HG03457 (cell line): Measurements from ENCODE around the gene RFX3.

Experiments
- ATAC-seq: cut with Tn5 transposase; IDR thresholded peaks from one replicate; pipeline ENCODE4 v1.9.1; 2021; ENCODE audit warnings: moderate number of reproducible peaks; ENCODE audit not compliant: unreplicated experiment

Gene RFX3

DNA sequence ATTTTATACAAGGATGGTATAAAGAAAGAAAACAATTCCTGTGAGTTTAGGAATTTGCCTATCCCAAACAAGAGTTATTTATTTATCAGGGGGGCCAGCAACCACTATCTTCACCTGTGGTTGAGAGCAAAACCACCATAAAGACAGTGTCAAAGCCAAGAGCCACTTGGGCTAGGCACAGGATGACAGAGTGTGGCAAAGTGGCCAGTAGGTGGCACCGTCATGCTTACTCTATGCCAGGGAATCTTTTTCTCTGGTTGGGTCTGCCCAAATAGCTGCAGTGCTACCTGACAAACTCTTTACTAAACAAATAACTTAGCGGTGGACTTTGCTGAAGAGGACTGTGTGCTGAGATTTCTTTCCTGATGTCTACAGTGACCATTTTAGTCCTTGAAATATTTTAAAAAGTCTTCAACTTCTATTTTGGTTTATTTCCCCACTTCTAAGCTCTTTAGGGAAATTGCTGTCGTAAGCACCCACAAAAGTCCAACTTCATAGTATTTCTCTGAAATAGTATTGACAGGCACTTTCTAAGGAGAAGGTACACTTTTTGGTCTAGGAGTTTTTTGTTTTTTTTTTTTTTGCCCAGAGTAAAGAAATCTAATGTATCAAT lies 285.0 kb downstream of the RFX3 start:
- peak; percentile 73 for ATAC-seq

DNA sequence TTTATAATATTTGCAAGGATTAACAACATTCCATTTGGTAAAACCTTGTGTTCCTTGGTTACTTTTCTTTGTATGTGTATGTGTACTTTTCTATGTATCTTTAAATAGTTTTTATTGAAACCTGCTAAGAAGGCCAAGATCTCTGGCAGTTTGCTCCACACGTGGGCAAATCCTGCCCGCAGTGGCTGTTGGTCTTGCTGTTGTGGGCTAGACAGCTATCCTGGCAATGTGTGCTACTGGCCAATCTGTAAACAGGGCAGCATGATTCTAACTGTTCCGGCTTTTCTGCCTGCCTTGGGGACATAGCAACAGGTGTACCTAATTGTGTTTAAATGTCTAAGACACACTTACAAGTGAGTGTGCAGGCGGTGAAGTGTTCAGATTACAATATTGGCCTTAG lies 286.6 kb downstream of the RFX3 start:
- no peak for ATAC-seq

DNA sequence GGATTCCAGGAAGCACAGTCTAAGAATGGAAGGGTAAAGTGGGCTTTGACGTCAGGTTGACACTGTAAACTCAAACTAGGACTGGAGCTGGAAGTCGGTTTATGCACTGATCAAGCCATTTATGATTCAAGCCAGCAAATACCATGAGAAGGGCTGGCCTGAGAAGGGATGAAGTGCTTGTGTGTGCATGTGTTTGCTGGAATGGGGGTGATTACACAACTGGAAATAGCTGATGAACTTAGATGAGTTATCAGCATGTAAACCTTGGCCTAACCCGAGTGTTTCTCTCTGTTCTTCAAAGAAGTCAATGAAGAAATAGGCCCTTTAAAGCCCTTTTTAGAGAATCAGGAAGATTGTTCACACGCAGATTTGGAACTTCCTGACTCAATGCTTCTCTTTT lies 287.6 kb downstream of the RFX3 start:
- no peak for ATAC-seq

DNA sequence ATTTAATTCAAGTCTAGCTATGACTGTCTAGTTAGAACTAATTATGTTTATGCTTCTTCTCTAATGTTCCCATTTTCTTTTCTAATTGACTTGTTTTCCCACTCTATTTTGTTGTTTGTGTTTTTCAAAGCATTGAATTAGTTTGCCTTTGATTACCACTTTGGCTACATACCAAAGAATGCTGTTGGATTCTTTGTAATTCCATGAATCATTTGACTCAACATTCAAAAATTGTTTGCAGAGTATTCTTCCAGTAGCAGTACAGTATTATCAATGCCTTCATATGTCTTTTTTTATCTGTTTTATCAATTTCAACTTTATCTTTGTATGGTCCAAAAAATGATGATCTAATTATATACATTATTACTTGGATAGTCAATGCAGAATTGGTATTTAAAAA lies 288.7 kb downstream of the RFX3 start:
- no peak for ATAC-seq

DNA sequence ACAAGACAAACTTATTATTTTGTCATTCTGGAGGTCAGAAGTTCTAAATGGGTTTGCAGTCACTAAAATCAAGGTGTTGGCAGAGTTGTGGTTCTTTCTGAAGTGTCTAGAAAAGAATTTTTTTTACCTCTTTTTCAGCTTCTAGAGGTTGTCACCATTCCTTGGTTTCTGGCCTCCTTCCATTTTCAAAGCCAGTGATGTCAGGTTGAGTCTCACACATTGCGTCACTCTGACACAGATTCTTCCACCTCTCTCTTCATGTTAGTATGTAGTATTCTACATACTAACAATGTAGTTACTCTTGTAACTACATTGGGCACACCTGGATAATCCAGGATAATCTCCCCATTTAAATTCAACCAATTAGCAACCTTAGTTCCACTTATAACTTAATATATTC lies 290.3 kb downstream of the RFX3 start:
- no peak for ATAC-seq

DNA sequence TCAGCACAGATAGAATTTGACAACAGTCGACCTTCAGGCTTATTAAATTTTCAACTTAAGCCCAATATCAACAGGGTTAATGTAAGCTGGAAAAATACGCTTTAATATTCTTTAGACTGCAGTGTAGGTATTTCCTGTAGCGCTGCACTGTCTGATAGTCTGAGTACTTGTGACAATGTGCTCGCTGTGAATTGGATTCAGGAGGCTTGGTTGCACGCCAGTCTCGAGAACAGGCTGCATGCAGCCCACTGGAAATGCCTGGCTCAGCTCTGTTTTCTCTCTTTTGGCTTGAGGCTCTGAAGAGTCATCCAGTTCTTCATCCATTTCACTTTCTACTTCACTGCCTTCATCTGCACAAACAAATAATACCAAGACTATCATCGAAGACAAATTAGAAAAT lies 300.9 kb downstream of the RFX3 start:
- no peak for ATAC-seq

DNA sequence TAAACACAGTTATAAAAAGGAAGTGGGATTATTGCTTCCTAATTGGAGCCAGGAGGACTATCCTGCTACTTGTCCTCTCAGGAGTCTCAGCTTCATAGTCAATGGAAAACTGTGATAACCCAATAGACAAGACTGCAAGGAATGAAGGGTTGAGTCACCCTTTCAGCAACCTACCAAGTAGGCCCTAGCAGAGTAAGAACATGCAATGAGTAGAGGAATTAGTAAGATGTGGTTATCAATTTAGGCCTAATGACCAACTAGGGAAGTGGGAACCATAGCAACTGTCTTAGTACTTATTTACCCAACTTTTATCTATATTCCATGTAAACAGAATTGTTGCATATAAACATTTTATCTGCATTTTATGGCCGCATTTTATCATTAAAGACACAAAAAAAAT lies 310.1 kb downstream of the RFX3 start:
- no peak for ATAC-seq

DNA sequence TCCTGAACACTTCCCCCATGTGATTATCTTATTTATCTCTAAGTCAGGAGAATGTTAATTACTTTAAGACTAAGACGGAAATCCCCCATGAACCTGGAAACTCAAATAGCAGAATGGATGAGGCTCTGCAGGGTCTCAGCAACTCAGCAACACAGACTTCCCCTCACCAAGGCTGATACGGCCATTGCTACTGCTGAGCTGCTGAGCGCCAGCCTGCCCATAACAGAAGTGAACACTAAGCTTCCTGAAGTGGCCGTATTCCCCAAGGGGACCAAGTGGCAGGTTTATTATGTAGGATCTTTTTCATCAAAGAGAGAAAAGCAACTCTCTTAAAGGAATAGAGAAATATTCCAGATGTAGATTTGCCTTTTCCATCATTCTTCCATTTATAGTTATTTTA lies 311.1 kb downstream of the RFX3 start:
- no peak for ATAC-seq

DNA sequence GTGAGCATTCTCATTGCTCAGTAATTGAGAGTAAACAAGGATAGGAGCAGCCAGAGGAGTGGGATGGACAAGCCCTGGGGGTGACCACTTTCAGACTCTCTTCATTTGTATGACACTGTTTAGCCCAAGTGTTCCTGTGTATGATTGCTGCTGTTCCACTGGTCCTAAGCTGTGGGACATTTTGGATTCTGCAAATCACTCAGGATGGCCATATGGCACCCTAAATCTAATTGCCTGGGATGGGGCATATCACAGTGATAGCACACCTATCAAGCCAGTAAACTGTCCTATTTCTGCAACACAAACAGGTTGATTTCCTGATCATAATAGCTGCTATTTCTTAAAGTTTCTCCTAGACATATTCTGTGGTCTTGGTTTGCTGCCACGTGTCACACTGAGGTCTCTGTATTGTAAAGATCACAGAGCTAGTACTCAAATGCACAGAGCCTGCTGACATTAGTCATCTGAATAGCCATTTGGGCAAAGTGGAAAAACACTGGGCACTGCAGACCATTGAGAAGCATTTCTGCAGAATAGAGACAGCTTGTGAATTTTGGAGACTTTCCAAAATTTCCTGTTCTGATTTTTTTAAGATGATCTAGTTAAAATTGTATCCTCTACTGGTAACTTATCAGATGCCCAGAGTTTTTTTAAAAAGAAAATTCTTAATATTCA lies 320.2 kb downstream of the RFX3 start:
- ATAC-seq, result no peak

DNA sequence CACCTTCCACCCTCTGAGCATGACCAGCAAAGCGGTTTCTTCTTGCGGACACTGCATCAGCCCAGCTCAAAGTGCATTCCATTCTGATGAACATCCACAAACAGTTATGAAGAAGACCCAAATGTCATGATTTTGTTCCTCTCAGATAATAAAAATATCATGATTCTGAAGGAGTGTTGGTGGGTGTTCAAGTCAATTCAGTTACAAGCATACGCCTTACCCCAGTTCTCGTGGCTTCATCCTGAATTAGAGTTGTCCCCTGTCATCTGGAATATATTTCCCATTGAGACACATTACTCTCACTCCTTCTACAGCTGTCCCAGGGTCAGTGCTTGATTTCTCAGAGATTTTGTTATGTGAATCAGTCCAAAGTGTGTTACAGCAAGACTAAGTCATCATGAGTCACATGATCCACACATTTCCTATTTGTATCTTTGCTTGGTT lies 325.4 kb downstream of the RFX3 start:
- ATAC-seq, result no peak

DNA sequence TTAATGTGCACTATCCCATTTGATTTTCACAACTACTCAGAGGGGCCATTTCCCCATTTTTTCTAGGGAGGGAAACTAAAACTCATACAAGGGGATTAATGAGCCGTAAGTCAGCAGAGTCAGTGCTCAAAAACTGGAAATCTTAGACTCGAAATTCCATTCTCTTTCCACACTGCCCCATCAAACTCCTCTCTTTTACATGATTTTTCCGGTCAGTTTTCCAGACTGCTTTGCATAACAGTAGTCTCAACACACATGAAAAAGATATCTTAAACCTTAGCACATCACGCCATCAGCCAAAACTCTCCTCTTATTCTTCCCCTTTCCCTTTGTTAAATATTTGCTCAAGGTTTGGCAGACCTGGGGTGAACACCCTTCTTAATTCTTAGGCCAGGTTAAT lies 332.0 kb downstream of the RFX3 start:
- ATAC-seq, result no peak

DNA sequence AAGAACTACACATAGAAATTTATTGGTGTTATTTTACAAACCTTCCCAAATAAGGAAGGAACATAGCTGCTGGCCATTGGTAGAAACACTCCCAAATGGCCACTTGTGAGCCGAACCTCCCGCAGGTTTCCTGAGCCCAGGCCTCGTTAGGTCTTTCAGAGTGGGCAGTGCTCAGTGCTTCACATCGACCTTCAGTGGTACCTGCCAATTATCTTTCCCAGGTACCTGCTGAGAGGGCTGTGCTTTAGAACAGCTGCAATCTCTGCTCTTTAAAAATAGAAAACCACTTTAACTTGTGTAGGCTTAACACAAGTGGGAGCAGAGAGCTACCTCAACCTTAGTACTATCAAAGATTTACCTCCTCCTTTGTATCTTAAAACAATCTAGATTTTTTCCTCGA lies 334.1 kb downstream of the RFX3 start:
- ATAC-seq, result no peak

DNA sequence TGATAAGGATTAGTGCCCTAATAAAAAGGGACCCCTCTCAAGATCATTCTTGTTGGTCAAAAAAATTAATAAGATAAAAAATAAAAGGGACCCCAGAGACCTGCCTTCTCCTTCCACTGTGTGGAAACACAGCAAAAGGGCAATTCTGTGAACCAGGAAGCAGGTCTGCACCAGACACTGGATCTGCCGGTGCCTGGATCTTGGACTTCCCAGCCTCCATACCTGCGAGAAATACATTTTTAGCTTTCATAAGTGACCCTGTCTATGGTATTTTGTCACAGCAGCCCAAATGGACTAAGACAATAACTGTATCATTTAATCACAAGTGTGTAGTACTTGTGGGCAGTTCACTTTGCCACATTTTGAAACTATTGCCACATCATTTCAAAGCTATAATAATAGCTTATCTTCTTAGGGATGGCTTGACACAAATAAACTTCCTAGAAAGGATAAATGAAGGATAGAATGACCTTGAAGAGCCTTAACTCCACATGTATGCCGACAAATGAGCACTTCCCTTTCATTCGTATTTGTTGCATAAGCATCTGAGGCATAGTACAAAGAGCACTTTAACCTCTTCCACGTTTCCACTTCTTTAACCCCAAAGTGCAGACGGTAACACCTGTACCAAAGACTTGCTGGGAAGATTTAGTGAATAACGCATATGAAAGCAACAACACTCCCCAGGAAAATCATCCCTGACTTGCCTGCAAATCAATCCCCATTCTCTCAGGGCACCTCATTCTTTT lies 336.5 kb downstream of the RFX3 start:
- no peak for ATAC-seq

DNA sequence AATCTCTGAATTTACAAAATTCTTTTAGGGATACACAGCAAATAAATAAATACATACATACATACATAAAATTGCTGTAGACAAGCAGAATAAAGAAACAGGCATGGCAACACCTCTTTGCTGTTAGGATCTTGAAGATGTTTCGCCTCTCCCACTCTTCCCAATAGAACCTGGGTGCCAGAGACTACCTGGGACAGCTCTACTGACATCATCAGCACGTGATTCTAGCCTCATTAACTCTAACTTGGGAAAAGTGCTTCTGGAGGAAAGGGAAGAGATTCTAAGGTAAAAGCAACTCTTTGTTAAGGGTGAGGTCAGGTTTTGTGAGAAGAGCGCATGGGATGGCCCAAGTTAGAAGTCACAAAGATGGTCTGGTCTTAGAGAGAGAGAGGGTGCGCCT lies 339.1 kb downstream of the RFX3 start:
- ATAC-seq, result no peak

DNA sequence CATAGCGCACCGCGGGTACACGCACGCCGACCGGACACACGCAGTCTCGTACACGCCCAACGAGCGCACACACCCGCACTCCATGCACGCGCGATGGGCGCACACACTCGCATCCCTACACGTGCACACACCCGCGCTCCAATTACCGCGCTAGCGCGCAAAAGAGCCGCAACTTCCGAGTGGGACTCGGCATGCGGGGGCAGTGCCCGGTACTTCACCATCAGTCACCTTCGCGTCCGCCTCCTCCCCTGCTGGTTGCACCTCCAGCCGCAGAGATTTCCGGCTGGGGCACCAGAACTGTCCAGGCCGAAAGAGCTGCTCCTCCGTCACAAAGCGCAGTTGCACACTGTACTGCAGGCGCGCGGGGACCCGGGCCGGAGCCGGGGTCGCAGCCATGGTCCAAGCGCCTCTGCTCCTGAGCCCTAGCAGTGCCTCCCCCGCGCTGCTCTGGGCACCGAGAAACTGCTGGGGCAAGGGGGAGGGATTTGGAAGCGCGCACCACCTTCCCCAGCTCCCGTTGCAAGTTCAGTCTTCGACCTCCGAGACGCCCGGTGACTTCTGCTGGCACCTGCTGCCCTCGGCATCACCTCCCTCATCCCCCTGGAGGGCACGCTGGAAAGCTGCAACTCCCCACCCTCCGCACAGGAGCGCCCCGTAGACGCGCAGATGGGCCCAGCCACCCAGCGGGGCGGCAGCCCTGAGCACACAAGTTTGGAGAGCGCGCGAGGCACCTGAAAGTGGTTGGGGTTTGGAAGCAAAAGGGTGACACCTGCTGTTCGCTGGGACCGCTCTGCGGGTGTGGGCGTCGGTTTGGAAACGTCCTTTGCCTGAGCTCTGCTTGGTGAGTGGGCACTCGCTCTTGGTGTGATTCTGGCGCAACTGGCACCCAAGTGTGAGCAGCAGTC lies 344.5 kb downstream of the RFX3 start:
- no peak for ATAC-seq

DNA sequence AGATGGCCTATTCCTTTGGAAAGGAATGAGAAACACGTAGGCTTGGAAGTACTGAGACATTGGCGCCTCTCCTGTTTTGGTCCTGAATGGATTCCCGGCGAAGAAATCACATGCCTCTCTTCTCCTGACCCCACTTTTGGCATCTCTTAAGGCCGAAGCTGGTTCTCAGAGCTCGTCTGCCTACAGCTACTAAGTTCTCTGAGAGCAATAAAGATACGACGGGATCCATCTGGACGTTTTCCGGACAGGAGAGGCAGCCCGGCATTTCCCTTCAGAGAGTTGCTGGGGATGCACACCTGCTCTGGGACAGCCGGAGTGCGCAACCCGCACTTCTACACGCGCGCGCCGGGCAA lies 345.1 kb downstream of the RFX3 start:
- ATAC-seq, result no peak

DNA sequence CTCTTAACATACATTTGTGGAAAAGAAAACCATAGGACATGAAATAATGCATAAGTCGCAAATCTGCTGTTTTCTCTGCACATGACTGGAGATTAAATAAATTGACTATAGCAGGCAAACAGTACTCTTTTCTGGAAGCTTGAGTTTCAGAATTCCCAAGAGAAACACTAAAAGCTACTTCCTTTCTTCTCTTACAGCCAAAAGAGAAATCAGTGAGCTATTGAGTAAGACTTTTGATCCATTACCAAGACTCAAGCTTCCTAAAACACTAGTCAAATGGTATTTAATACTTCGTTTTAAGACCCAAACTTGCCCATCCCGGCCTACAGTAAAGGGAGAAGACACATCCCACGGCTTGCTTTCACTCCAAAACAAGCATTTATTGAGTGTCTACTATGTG lies 346.1 kb downstream of the RFX3 start:
- ATAC-seq, result no peak

DNA sequence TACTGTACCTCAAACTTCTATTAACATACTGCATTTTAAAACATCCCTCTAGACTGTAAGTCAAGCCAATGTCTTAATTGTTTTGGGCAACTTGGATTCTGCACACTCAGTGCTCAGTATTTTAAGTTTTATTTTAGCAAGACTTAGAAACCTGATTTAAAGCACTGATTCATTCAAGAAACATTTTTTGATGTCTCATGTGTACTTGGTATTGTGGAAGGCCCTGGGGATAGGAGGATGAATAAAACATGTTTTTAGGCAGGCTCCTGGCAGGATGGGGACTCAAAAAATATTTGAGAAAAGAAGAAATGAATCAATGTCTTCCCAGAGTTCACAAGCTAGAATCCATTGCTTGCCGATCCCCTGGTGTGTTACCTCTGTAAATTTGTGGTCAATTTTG lies 347.9 kb downstream of the RFX3 start:
- no peak for ATAC-seq

DNA sequence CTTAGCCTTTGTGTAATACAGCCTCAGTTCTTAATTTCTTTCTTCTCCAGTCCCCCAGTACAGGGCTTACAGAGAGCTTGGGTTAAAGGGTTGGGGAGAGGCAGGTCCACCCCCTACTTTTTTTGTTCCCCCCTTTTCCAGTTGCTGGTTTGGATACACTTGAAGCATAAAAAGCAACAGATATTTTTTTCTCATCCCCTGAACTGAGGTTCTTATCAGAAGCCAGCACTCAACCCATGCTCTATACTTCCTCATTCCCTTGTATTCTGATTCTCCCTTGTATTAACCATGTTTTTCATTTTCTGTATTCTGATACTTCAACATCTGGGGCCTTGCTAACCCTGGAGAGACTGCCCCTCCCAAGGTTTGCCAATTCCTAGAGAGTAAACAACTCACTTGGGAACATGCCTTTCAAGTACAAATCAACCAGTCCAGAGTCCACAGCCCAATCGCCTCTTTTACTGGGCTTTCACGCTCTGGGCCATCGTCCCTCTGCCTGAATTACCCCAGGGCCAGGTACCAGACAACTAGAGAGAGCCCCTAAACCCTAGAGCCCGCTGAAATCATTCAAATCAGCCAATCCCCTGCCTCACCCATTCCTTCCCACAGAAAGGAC lies 348.5 kb downstream of the RFX3 start:
- no peak for ATAC-seq

DNA sequence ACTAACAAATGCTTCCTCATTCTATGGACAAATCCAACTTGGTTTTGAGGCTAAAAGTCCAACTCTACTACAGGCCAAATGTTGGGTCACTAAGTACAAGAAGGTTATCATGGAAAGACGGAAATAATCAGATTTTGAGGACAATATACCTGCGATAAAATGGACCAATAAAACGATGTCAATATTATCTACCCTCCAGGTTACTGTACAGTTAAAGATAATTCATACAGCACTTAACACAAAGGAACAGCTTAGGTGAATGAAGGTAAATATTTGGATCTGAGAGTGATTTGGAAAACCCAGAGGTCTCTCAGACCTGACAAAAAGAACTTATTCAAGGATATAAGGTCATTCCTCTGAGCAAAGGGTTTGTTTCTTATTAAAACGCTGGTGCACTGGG lies 352.4 kb downstream of the RFX3 start:
- ATAC-seq, result no peak

DNA sequence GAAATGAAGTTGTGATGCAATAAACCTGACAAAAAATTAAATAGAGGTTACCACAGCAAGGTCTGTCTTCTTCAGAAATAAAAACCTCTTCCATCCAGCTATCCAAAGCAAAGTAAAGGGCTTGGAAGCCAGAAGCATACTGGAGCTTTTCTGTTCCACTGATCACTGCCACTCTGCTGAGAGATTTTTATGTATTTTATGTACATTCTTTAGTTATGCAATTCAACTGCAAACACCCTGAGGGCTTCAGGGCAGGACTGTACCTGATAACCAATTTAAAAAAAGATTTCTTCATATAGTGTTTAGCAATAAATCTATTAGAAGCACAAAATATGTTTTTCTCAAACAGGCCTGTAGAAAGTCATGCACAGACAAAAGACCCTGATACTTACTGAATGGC lies 355.0 kb downstream of the RFX3 start:
- ATAC-seq, result no peak
